Measurements from ENCODE around the gene KCNIP1.
"Not testable (repeated sequence)": the region's sequence is repeated elsewhere in the genome, so short reads cannot be mapped to it uniquely, and the experiment has no call there.

KCNIP1 gene

GRCh38 chr5:170757182-170757601 is 253.4 kb downstream of the KCNIP1 start:
- DNase-seq = no peak

GRCh38 chr5:170757669-170758068 is 253.8 kb downstream of the KCNIP1 start:
- no peak for DNase-seq

- DNase-seq = no peak
Observed at GRCh38 chr5:170758481-170758880, 254.7 kb downstream of the KCNIP1 start.

- DNase-seq = no peak
Observed at GRCh38 chr5:170760113-170760512, 256.3 kb downstream of the KCNIP1 start.

- DNase-seq = no peak
Observed at GRCh38 chr5:170761048-170761707, 257.4 kb downstream of the KCNIP1 start.

- DNase-seq = no peak
Observed at GRCh38 chr5:170761708-170762066, 257.9 kb downstream of the KCNIP1 start.

GRCh38 chr5:170762298-170762697 is 258.5 kb downstream of the KCNIP1 start:
- not testable (repeated sequence) for DNase-seq

- DNase-seq = not testable (repeated sequence)
Observed at GRCh38 chr5:170765868-170766267, 262.0 kb downstream of the KCNIP1 start.

GRCh38 chr5:170769246-170769645 is 265.4 kb downstream of the KCNIP1 start:
- DNase-seq = no peak

GRCh38 chr5:170769898-170770416 is 266.1 kb downstream of the KCNIP1 start:
- no peak for DNase-seq

- DNase-seq = no peak
Observed at GRCh38 chr5:170771496-170771895, 267.7 kb downstream of the KCNIP1 start.

- no peak for DNase-seq
Observed at GRCh38 chr5:170773024-170773985, 269.5 kb downstream of the KCNIP1 start.

GRCh38 chr5:170774831-170775230 is 271.0 kb downstream of the KCNIP1 start:
- DNase-seq = no peak

GRCh38 chr5:170781946-170782345 is 278.1 kb downstream of the KCNIP1 start:
- DNase-seq = no peak

GRCh38 chr5:170782438-170782837 is 278.6 kb downstream of the KCNIP1 start:
- no peak for DNase-seq

GRCh38 chr5:170783498-170784247 is 279.9 kb downstream of the KCNIP1 start, which contains the start of gene GABRP:
Gene GABRP (plus strand): TSS chr5:170783725. CDS start chr5:170788616, 4,891 bp downstream.
- DNase-seq = no peak

GRCh38 chr5:170785416-170785815 is 281.6 kb downstream of the KCNIP1 start:
- DNase-seq = no peak
